ENCODE results near the gene RFTN1. TPM values are rescaled to one million over a fixed set of nuclear protein-coding genes. Genes with fewer than 3 reads are reported as not detected.

RFTN1 gene
- total and polyA plus RNA-seq, 2 donors (not counting 3 experiments of a cell fraction or from before 2014, with no cell fraction given), result 40.3 to 43.3 TPM

GRCh38 chr3:16355828-16356227 is 157.7 kb downstream of the RFTN1 start:
- no peaks in the 10 kb centered on the region for H3K9me1 ChIP-seq (replicated peaks; ENCODE audit: control insufficient read depth, extremely low read depth, insufficient read depth, low read length)
- H4K20me1 ChIP-seq (replicated peaks; ENCODE audit: control insufficient read depth, extremely low read depth, insufficient read depth, low read length), result no peaks in the 10 kb centered on the region
- BruUV-seq (replicated peaks), result no TSS peak
- TF ChIP-seq, protein P1, sequence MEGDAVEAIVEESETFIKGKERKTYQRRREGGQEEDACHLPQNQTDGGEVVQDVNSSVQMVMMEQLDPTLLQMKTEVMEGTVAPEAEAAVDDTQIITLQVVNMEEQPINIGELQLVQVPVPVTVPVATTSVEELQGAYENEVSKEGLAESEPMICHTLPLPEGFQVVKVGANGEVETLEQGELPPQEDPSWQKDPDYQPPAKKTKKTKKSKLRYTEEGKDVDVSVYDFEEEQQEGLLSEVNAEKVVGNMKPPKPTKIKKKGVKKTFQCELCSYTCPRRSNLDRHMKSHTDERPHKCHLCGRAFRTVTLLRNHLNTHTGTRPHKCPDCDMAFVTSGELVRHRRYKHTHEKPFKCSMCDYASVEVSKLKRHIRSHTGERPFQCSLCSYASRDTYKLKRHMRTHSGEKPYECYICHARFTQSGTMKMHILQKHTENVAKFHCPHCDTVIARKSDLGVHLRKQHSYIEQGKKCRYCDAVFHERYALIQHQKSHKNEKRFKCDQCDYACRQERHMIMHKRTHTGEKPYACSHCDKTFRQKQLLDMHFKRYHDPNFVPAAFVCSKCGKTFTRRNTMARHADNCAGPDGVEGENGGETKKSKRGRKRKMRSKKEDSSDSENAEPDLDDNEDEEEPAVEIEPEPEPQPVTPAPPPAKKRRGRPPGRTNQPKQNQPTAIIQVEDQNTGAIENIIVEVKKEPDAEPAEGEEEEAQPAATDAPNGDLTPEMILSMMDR (IDR thresholded peaks at IDR 0.05; ENCODE audit: extremely low read depth in 1 of 2, insufficient read depth in 1 of 2, low read depth in 1 of 2, low read length in 2 of 2), result no peak
- TF ChIP-seq POLR2A (IDR thresholded peaks at IDR 0.05; ENCODE audit: low read depth, low read length) (no peak), FOS (IDR thresholded peaks at IDR 0.05; ENCODE audit: borderline replicate concordance, insufficient read depth, low read length) (no peak), JUN (IDR thresholded peaks at IDR 0.05; ENCODE audit: borderline replicate concordance, insufficient read depth, insufficient read length, low read depth) (no peak), MYC (IDR thresholded peaks at IDR 0.05; ENCODE audit: low read depth, low read length) (no peak)
- no peak for DNase-seq (ENCODE audit: low read depth, low spot score)
- H3K27ac ChIP-seq (ENCODE audit: insufficient read depth, low read depth, low read length), result no peak overlapping the region
- intact Hi-C loops (cut with micrococcal nuclease) (no loop called here), dilution Hi-C loops (cut with MboI; ENCODE audit: extremely low pct_ligation_motif_present, low sequenced_read_pairs) (no loop called here)
- no peaks in the 10 kb centered on the region for H3K27me3 ChIP-seq (ENCODE audit: control insufficient read depth in 2 of 2, insufficient read depth in 2 of 2, low read length in 2 of 2)
- no peaks in the 10 kb centered on the region for H3K9me3 ChIP-seq (replicated peaks; ENCODE audit: control insufficient read depth, insufficient read depth, low read length)
- H2AFZ ChIP-seq (ENCODE audit: low read depth, low read length), result no peak overlapping the region
- H3K4me2 ChIP-seq (ENCODE audit: insufficient read depth, low read length), result no peak overlapping the region
- H3K4me3 ChIP-seq (replicated peaks in 1 of 3; ENCODE audit: insufficient read depth in 1 of 3, low read depth in 1 of 3, low read length in 3 of 3), result no peak overlapping the region
- no peak for FAIRE-seq
- H3K9ac ChIP-seq (replicated peaks; ENCODE audit: extremely low read depth, insufficient read depth, low read length), result no peak overlapping the region
- ChIA-PET POLR2A (no interaction called here), CTCF (no interaction called here)
- no peaks in the 10 kb centered on the region for H3K4me1 ChIP-seq (ENCODE audit: control insufficient read depth, extremely low read depth, insufficient read depth, low read length)
- no peaks in the 10 kb centered on the region for H3K79me2 ChIP-seq (ENCODE audit: control insufficient read depth, insufficient read depth, low read length)
- H3K36me3 ChIP-seq (ENCODE audit: control insufficient read depth in 2 of 2, extremely low read depth in 1 of 2, insufficient read depth in 2 of 2, low read length in 2 of 2), result peaks cover 0 to 5% of the 10 kb centered on the region in 2 experiments

- Histone ChIP-seq H3K9me3 (replicated peaks; ENCODE audit: control insufficient read depth, insufficient read depth, low read length) (no peaks in the 10 kb centered on the region), H3K27me3 (ENCODE audit: control insufficient read depth in 2 of 2, insufficient read depth in 2 of 2, low read length in 2 of 2) (no peaks in the 10 kb centered on the region), H2AFZ (ENCODE audit: low read depth, low read length) (no peak overlapping the region), H3K4me1 (ENCODE audit: control insufficient read depth, extremely low read depth, insufficient read depth, low read length) (peaks cover 8% of the 10 kb centered on the region), H3K9ac (replicated peaks; ENCODE audit: extremely low read depth, insufficient read depth, low read length) (no peak overlapping the region), H3K79me2 (ENCODE audit: control insufficient read depth, insufficient read depth, low read length) (no peaks in the 10 kb centered on the region), H3K36me3 (ENCODE audit: control insufficient read depth in 2 of 2, extremely low read depth in 1 of 2, insufficient read depth in 2 of 2, low read length in 2 of 2) (peaks cover 0 to 5% of the 10 kb centered on the region in 2 experiments), H3K27ac (ENCODE audit: insufficient read depth, low read depth, low read length) (no peak overlapping the region), H3K4me2 (ENCODE audit: insufficient read depth, low read length) (no peak overlapping the region), H3K4me3 (replicated peaks in 1 of 3; ENCODE audit: insufficient read depth in 1 of 3, low read depth in 1 of 3, low read length in 3 of 3) (no peak overlapping the region), H3K9me1 (replicated peaks; ENCODE audit: control insufficient read depth, extremely low read depth, insufficient read depth, low read length) (no peaks in the 10 kb centered on the region), H4K20me1 (replicated peaks; ENCODE audit: control insufficient read depth, extremely low read depth, insufficient read depth, low read length) (no peaks in the 10 kb centered on the region)
- ChIA-PET POLR2A (no interaction called here), CTCF (no interaction called here)
- BruUV-seq (replicated peaks), result no TSS peak
- FAIRE-seq, result no peak
- DNase-seq (ENCODE audit: low read depth, low spot score), result no peak
- intact Hi-C loops (cut with micrococcal nuclease), result no loop called here
- dilution Hi-C loops (cut with MboI; ENCODE audit: extremely low pct_ligation_motif_present, low sequenced_read_pairs), result no loop called here
- TF ChIP-seq MYC (IDR thresholded peaks at IDR 0.05; ENCODE audit: low read depth, low read length), result no peak
- TF ChIP-seq, protein P1 (IDR thresholded peaks at IDR 0.05; ENCODE audit: extremely low read depth in 1 of 2, insufficient read depth in 1 of 2, low read depth in 1 of 2, low read length in 2 of 2), result no peak
- no peak for TF ChIP-seq MAX (IDR thresholded peaks at IDR 0.05; ENCODE audit: insufficient read depth, insufficient read length)
These were observed 159.2 kb downstream of the RFTN1 start for GRCh38 chr3:16354291-16354690.
